K562 (cell line): ENCODE results near the gene RNF215. TPM values are rescaled to one million over a fixed set of nuclear protein-coding genes. Genes with fewer than 3 reads are reported as not detected.

ENCODE experiments used
- FOXA3 ChIP-seq, 2 experiments: fragments of 450-650 bp in 1 of 2; sonication (generic) in 1 of 2; formaldehyde crosslinking; IDR thresholded peaks in 1 of 2; conservative IDR thresholded peaks in 1 of 2; 2 replicates each; pipeline versions ENCODE4 v1.4.0 to v1.8.0; 2020 to 2022; ENCODE audit warnings: mild to moderate bottlenecking in 2 of 2, missing genetic modification reagents in 1 of 2
- HCFC1 ChIP-seq: IDR thresholded peaks from 2 replicates; pipeline ENCODE4 v1.6.1; 2012; ENCODE audit warnings: low read depth, low read length, improper control_type of control experiment
- HDAC2 ChIP-seq: fragments of 450-650 bp; IDR thresholded peaks from 2 replicates; pipeline ENCODE4 v1.6.1; 2016; ENCODE audit warnings: mild to moderate bottlenecking
- KDM1A ChIP-seq, 2 experiments: fragments of 450-650 bp; IDR thresholded peaks; 2 replicates each; pipeline ENCODE4 v1.6.1; 2016; ENCODE audit warnings: mild to moderate bottlenecking in 2 of 2
- NFE2 ChIP-seq: IDR thresholded peaks from 2 replicates; pipeline ENCODE4 v1.6.1; 2014; ENCODE audit warnings: antibody characterized with exemption, low read depth
- PHF20 ChIP-seq: fragments of 450-650 bp; IDR thresholded peaks from 2 replicates; pipeline ENCODE4 v1.6.1; 2018; ENCODE audit not compliant: partially characterized antibody
- RBFOX2 ChIP-seq: fragments of 200-400 bp; formaldehyde crosslinking; IDR thresholded peaks from 2 replicates; pipeline ENCODE4 v1.6.1; 2017; ENCODE audit warnings: low read depth, mild to moderate bottlenecking, low read length, moderate library complexity
- SAFB2 ChIP-seq: fragments of 200-400 bp; formaldehyde crosslinking; IDR thresholded peaks from 2 replicates; pipeline ENCODE4 v1.6.1; 2018; ENCODE audit warnings: borderline replicate concordance, low read length, low read depth, moderate library complexity; ENCODE audit not compliant: severe bottlenecking
- SIN3B ChIP-seq: fragments of 450-650 bp; IDR thresholded peaks from 2 replicates; pipeline ENCODE4 v1.6.1; 2017; ENCODE audit warnings: low read depth, mild to moderate bottlenecking, moderate library complexity
- SMARCE1 ChIP-seq: fragments of 450-650 bp; IDR thresholded peaks from 2 replicates; pipeline ENCODE4 v1.7.1; 2016; ENCODE audit warnings: mild to moderate bottlenecking
- TAL1 ChIP-seq: fragments of 450-650 bp; IDR thresholded peaks from 2 replicates; pipeline ENCODE4 v1.6.1; 2016; ENCODE audit warnings: mild to moderate bottlenecking
- TSHZ1 ChIP-seq: fragments of 250-450 bp; sonication (Bioruptor Pico); IDR thresholded peaks from 2 replicates; pipeline ENCODE4 v1.4.0; 2020; ENCODE audit warnings: mild to moderate bottlenecking, moderate library complexity
- ZBTB43 ChIP-seq: sonication (generic); formaldehyde crosslinking; IDR thresholded peaks from 2 replicates; pipeline ENCODE4 v1.8.0; 2023; ENCODE audit warnings: mild to moderate bottlenecking, missing genetic modification reagents
- ZFP36 ChIP-seq: fragments of 150-350 bp; IDR thresholded peaks from 2 replicates; pipeline ENCODE4 v1.6.1; 2018; ENCODE audit warnings: low read length, low read depth; ENCODE audit not compliant: partially characterized antibody
- ZNF165 ChIP-seq: fragments of 250-450 bp; sonication (Bioruptor Pico); IDR thresholded peaks from 2 replicates; pipeline ENCODE4 v1.4.0; 2020; ENCODE audit warnings: borderline replicate concordance
- ZNF23 ChIP-seq: fragments of 250-450 bp; sonication (Bioruptor Pico); IDR thresholded peaks from 2 replicates; pipeline ENCODE4 v1.4.0; 2020; ENCODE audit warnings: mild to moderate bottlenecking
- ZNF589 ChIP-seq: fragments of 200-800 bp; sonication (Bioruptor generic); IDR thresholded peaks from 2 replicates; pipeline ENCODE4 v1.6.1; 2016; ENCODE audit warnings: low read depth, missing genetic modification characterization, missing compliant biosample characterization
- ZNF785 ChIP-seq: fragments of 250-450 bp; sonication (Bioruptor Pico); IDR thresholded peaks from 2 replicates; pipeline ENCODE4 v1.4.0; 2020; ENCODE audit warnings: mild to moderate bottlenecking
- polyA plus RNA-seq, 8 experiments: library from polyadenylated mRNA; depleted of rRNA in 4 of 8; stranded (reverse) in 5 of 8; unstranded in 3 of 8; fragments of >200 nt; fragmentation: Nextera tagmentation in 2 of 8; fragmentation: Illumina TruSeq in 1 of 8; extraction: Ambion mirVana in 2 of 8; extraction: Trizol in 1 of 8; gene quantifications; 2 replicates each; pipeline versions ENCODE4 v1.2.1 to v1.2.3, GENCODE V29; 2011 to 2014; ENCODE audit warnings: inconsistent platforms in 1 of 8, missing spikeins in 1 of 8
- total RNA-seq, 7 experiments: library from RNA; depleted of rRNA in 6 of 7; stranded (reverse); fragments of >200 nt in 6 of 7; fragmentation: Illumina TruSeq in 2 of 7; extraction: Trizol in 2 of 7; gene quantifications; 2 replicates each; pipeline versions ENCODE4 v1.2.1 to v1.2.3, GENCODE V29; 2011 to 2021; ENCODE audit warnings: low replicate concordance in 1 of 7

Gene RNF215
- total and polyA plus RNA-seq, 9 of the 15 experiments (the other 6 are each of a cell fraction or from before 2014, with no cell fraction given) = 0.08 to 9.8 (median 2.7) TPM

GRCh38 chr22:30426388-30427353 lies 39.5 kb upstream of the RNF215 start (continued):
- TF ChIP-seq TSHZ1 (CRISPR knock-in tag) (no peak), RBFOX2 (no peak), ZNF589 (CRISPR knock-in tag) (0 out of 2 replicates have a peak, but pooled peaks have one; percentile 20), ZNF165 (no peak), KDM1A (IDR thresholded peaks at IDR 0.05) (peak in 1 of 2 experiments; percentile 65; a peak in 2 of 4 replicates), SMARCE1 (no peak), NFE2 (no peak), SIN3B (no peak), HCFC1 (no peak), FOXA3 (CRISPR knock-in tag; conservative IDR thresholded peaks at IDR 0.05 in 1 of 2, IDR thresholded peaks at IDR 0.05 in 1 of 2) (no peak), ZFP36 (peak; percentile 96), TAL1 (no peak), ZNF23 (CRISPR knock-in tag) (no peak), SAFB2 (no peak), ZNF785 (CRISPR knock-in tag) (no peak), ZBTB43 (CRISPR knock-in tag) (no peak), PHF20 (no peak), HDAC2 (0 out of 2 replicates have a peak, but pooled peaks have one; percentile 21)
